ENCODE measurements around the gene P4HTM. TPM values are rescaled to one million over a fixed set of nuclear protein-coding genes. Genes with fewer than 3 reads are reported as not detected.

P4HTM gene
- total RNA-seq, 1 donor, result 18.6 TPM

- Histone ChIP-seq H3K9me3 (ENCODE audit: low read depth, low read length) (no peaks in the 10 kb centered on the region), H3K4me1 (ENCODE audit: insufficient read depth, low read length) (peaks cover 24% of the 10 kb centered on the region), H3K27me3 (ENCODE audit: insufficient read depth, low read length) (no peaks in the 10 kb centered on the region), H3K4me3 (ENCODE audit: low read length) (no peak overlapping the region)
Measured at GRCh38 chr3:49013113-49013737, 23.2 kb downstream of the P4HTM start.

- Histone ChIP-seq H3K9me3 (ENCODE audit: low read depth, low read length) (no peaks in the 10 kb centered on the region), H3K4me1 (ENCODE audit: insufficient read depth, low read length) (peaks cover 24% of the 10 kb centered on the region), H3K27me3 (ENCODE audit: insufficient read depth, low read length) (no peaks in the 10 kb centered on the region), H3K4me3 (ENCODE audit: low read length) (no peak overlapping the region)
Measured at GRCh38 chr3:49013738-49014660, 24.0 kb downstream of the P4HTM start.

- H3K9me3 ChIP-seq (ENCODE audit: low read depth, low read length), result no peaks in the 10 kb centered on the region
- peaks cover 30% of the 10 kb centered on the region for H3K4me1 ChIP-seq (ENCODE audit: insufficient read depth, low read length)
- H3K4me3 ChIP-seq (ENCODE audit: low read length), result no peak overlapping the region
- no peaks in the 10 kb centered on the region for H3K27me3 ChIP-seq (ENCODE audit: insufficient read depth, low read length)
Measured at GRCh38 chr3:49015072-49015471, 25.0 kb downstream of the P4HTM start.

GRCh38 chr3:49015765-49016164, 25.7 kb downstream of the P4HTM start:
- Histone ChIP-seq H3K4me3 (ENCODE audit: low read length) (no peak overlapping the region), H3K4me1 (ENCODE audit: insufficient read depth, low read length) (peaks cover 37% of the 10 kb centered on the region), H3K27me3 (ENCODE audit: insufficient read depth, low read length) (no peaks in the 10 kb centered on the region), H3K9me3 (ENCODE audit: low read depth, low read length) (no peaks in the 10 kb centered on the region)

GRCh38 chr3:49016414-49017228, 26.6 kb downstream of the P4HTM start:
- Histone ChIP-seq H3K4me3 (ENCODE audit: low read length) (no peak overlapping the region), H3K27me3 (ENCODE audit: insufficient read depth, low read length) (no peaks in the 10 kb centered on the region), H3K9me3 (ENCODE audit: low read depth, low read length) (no peaks in the 10 kb centered on the region), H3K4me1 (ENCODE audit: insufficient read depth, low read length) (peaks cover 42% of the 10 kb centered on the region)

- Histone ChIP-seq H3K4me1 (ENCODE audit: insufficient read depth, low read length) (peaks cover 43% of the 10 kb centered on the region), H3K4me3 (ENCODE audit: low read length) (peak overlapping the region; percentile 90), H3K9me3 (ENCODE audit: low read depth, low read length) (no peaks in the 10 kb centered on the region), H3K27me3 (ENCODE audit: insufficient read depth, low read length) (no peaks in the 10 kb centered on the region)
Measured at GRCh38 chr3:49017229-49017970, 27.4 kb downstream of the P4HTM start.

GRCh38 chr3:49017971-49018706, 28.1 kb downstream of the P4HTM start, which contains the start of gene DALRD3:
TSS of gene DALRD3 (minus strand) at chr3:49018580. CDS start at chr3:49018564, 16 bp downstream.
- Histone ChIP-seq H3K9me3 (ENCODE audit: low read depth, low read length) (no peaks in the 10 kb centered on the region), H3K4me3 (ENCODE audit: low read length) (peak within 1 kb of the TSS; percentile 90), H3K27me3 (ENCODE audit: insufficient read depth, low read length) (no peaks in the 10 kb centered on the region), H3K4me1 (ENCODE audit: insufficient read depth, low read length) (peaks cover 50% of the 10 kb centered on the region)

- Histone ChIP-seq H3K4me3 (ENCODE audit: low read length) (peak overlapping the region; percentile 90), H3K4me1 (ENCODE audit: insufficient read depth, low read length) (peaks cover 55% of the 10 kb centered on the region), H3K9me3 (ENCODE audit: low read depth, low read length) (no peaks in the 10 kb centered on the region), H3K27me3 (ENCODE audit: insufficient read depth, low read length) (no peaks in the 10 kb centered on the region)
Measured at GRCh38 chr3:49018707-49019006, 28.6 kb downstream of the P4HTM start.

- Histone ChIP-seq H3K9me3 (ENCODE audit: low read depth, low read length) (no peaks in the 10 kb centered on the region), H3K4me1 (ENCODE audit: insufficient read depth, low read length) (peaks cover 55% of the 10 kb centered on the region), H3K27me3 (ENCODE audit: insufficient read depth, low read length) (no peaks in the 10 kb centered on the region), H3K4me3 (ENCODE audit: low read length) (peak overlapping the region; percentile 96)
Measured at GRCh38 chr3:49019941-49020329, 29.9 kb downstream of the P4HTM start.

GRCh38 chr3:49020330-49021212, 30.5 kb downstream of the P4HTM start:
- H3K4me3 ChIP-seq (ENCODE audit: low read length), result peak overlapping the region; percentile 96
- no peaks in the 10 kb centered on the region for H3K9me3 ChIP-seq (ENCODE audit: low read depth, low read length)
- H3K27me3 ChIP-seq (ENCODE audit: insufficient read depth, low read length), result no peaks in the 10 kb centered on the region
- H3K4me1 ChIP-seq (ENCODE audit: insufficient read depth, low read length), result peaks cover 55% of the 10 kb centered on the region

- H3K9me3 ChIP-seq (ENCODE audit: low read depth, low read length), result no peaks in the 10 kb centered on the region
- peaks cover 55% of the 10 kb centered on the region for H3K4me1 ChIP-seq (ENCODE audit: insufficient read depth, low read length)
- H3K4me3 ChIP-seq (ENCODE audit: low read length), result peak overlapping the region; percentile 96
- no peaks in the 10 kb centered on the region for H3K27me3 ChIP-seq (ENCODE audit: insufficient read depth, low read length)
Measured at GRCh38 chr3:49021213-49021812, 31.3 kb downstream of the P4HTM start.

- Histone ChIP-seq H3K4me1 (ENCODE audit: insufficient read depth, low read length) (peaks cover 51% of the 10 kb centered on the region), H3K4me3 (ENCODE audit: low read length) (peak within 1 kb of the TSS; percentile 96), H3K27me3 (ENCODE audit: insufficient read depth, low read length) (no peaks in the 10 kb centered on the region), H3K9me3 (ENCODE audit: low read depth, low read length) (no peaks in the 10 kb centered on the region)
Measured at GRCh38 chr3:49021813-49022687, 32.0 kb downstream of the P4HTM start, which contains the start of gene NDUFAF3. TSS of gene NDUFAF3 (plus strand) at chr3:49022121. CDS start at chr3:49022145, 24 bp downstream.

Data from mononuclear cell (primary cell).